Keratinocyte (primary cell): ENCODE measurements around the gene TSC22D2. TPM values are rescaled to one million over a fixed set of nuclear protein-coding genes. Genes with fewer than 3 reads are reported as not detected.

ENCODE experiments used
- DNase-seq: peaks from one replicate; pipeline ENCODE4 v3.0.0-alpha.2; 2011; ENCODE audit warnings: low read depth, missing footprints, low spot score
- FAIRE-seq: peaks from 2 replicates; lab custom pipeline; 2011; peaks lifted over from hg19 to GRCh38; lab: Jason Lieb, UNC
- H2AFZ ChIP-seq: 2 replicates; pipeline ENCODE4 v1.6.0; 2012; ENCODE audit warnings: low read length, control low read depth, inconsistent platforms; ENCODE audit not compliant: control insufficient read depth
- H3K27ac ChIP-seq: 2 replicates; pipeline ENCODE4 v1.5.1; 2011; ENCODE audit warnings: low read length; ENCODE audit not compliant: control insufficient read depth, insufficient read depth
- H3K27me3 ChIP-seq: 3 replicates; pipeline ENCODE4 v1.6.0; 2011; ENCODE audit warnings: low read length; ENCODE audit not compliant: control insufficient read depth, insufficient read depth; ENCODE audit errors: extremely low read depth
- H3K36me3 ChIP-seq, 2 experiments: 2 replicates in 1 of 2; 3 replicates in 1 of 2; pipeline ENCODE4 v1.5.1; 2011; ENCODE audit warnings: low read length in 2 of 2, mild to moderate bottlenecking in 1 of 2; ENCODE audit not compliant: control insufficient read depth in 2 of 2, insufficient read depth in 2 of 2; ENCODE audit errors: extremely low read depth in 1 of 2
- H3K4me1 ChIP-seq: 3 replicates; pipeline ENCODE4 v1.5.1; 2011; ENCODE audit warnings: low read length; ENCODE audit not compliant: control insufficient read depth, insufficient read depth; ENCODE audit errors: extremely low read depth
- H3K4me2 ChIP-seq: 3 replicates; pipeline ENCODE4 v1.6.0; 2011; ENCODE audit warnings: low read depth, low read length; ENCODE audit not compliant: control insufficient read depth, insufficient read depth; ENCODE audit errors: extremely low read depth
- H3K4me3 ChIP-seq, 3 experiments: fragments of 200-600 bp in 1 of 3; sonication (generic) in 1 of 3; 2 replicates in 2 of 3; 3 replicates in 1 of 3; pipeline ENCODE4 v1.5.1; 2011 to 2016; ENCODE audit warnings: low read length in 3 of 3, mild to moderate bottlenecking in 3 of 3, control low read depth in 2 of 3, inconsistent platforms in 1 of 3, low read depth in 1 of 3, mixed read lengths in 1 of 3, mixed run types in 1 of 3, moderate library complexity in 1 of 3; ENCODE audit not compliant: control insufficient read depth in 2 of 3, insufficient read depth in 2 of 3; ENCODE audit errors: extremely low read depth in 1 of 3
- H3K79me2 ChIP-seq: 2 replicates; pipeline ENCODE4 v1.6.0; 2012; ENCODE audit warnings: low read length; ENCODE audit not compliant: control insufficient read depth, insufficient read depth
- H3K9ac ChIP-seq: 3 replicates; pipeline ENCODE4 v1.6.0; 2011; ENCODE audit warnings: low read length; ENCODE audit not compliant: control insufficient read depth, insufficient read depth; ENCODE audit errors: extremely low read depth
- H3K9me1 ChIP-seq: 3 replicates; pipeline ENCODE4 v1.6.0; 2011; ENCODE audit warnings: low read length; ENCODE audit not compliant: control insufficient read depth, insufficient read depth; ENCODE audit errors: extremely low read depth
- H3K9me3 ChIP-seq: 2 replicates; pipeline ENCODE4 v1.5.1; 2012; ENCODE audit warnings: low read depth, low read length; ENCODE audit not compliant: control insufficient read depth
- H4K20me1 ChIP-seq: 3 replicates; pipeline ENCODE4 v1.6.0; 2011; ENCODE audit warnings: low read length; ENCODE audit not compliant: control insufficient read depth, insufficient read depth; ENCODE audit errors: extremely low read depth
- CTCF ChIP-seq, 3 experiments: IDR thresholded peaks in 1 of 3; conservative IDR thresholded peaks in 1 of 3; optimal IDR thresholded peaks in 1 of 3; 2 replicates in 2 of 3; 3 replicates in 1 of 3; pipeline versions ENCODE3 to v1.5.1; 2011; ENCODE audit warnings: low read length in 3 of 3, mild to moderate bottlenecking in 3 of 3, moderate library complexity in 2 of 3, control low read depth in 1 of 3, inconsistent platforms in 1 of 3; ENCODE audit not compliant: insufficient read depth in 2 of 3; ENCODE audit errors: extremely low read depth in 1 of 3
- EZH2 ChIP-seq: IDR thresholded peaks from one replicate; pipeline ENCODE4 v1.6.1; 2012; ENCODE audit warnings: inconsistent platforms, mild to moderate bottlenecking, low read length, moderate library complexity
- dilution Hi-C: fragments of 300-500 bp; cut with MboI; formaldehyde crosslinking; loops from one replicate; pipeline ENCODE4 v1.7.0; 2020; ENCODE audit warnings: low sequenced_read_pairs; ENCODE audit not compliant: extremely low pct_ligation_motif_present
- polyA plus RNA-seq, 5 experiments: library from polyadenylated mRNA; depleted of rRNA in 3 of 5; stranded (reverse) in 3 of 5; stranded (forward) in 1 of 5; unstranded in 1 of 5; fragments of >200 nt; gene quantifications; 1 replicate in 1 of 5; 2 replicates in 3 of 5; 3 replicates in 1 of 5; pipeline versions ENCODE4 v1.2.1 to v1.2.3, GENCODE V29; 2011 to 2012; ENCODE audit warnings: missing spikeins in 2 of 5, low read depth in 1 of 5, low replicate concordance in 1 of 5

TSC22D2 gene
- polyA plus RNA-seq, 1 donor (not counting 4 experiments of a cell fraction or from before 2014, with no cell fraction given): 22.3 TPM

GRCh38 chr3:150363420-150363819 is 44.7 kb upstream of the TSC22D2 start:
- H4K20me1 ChIP-seq: no peaks in the 10 kb centered on the region
- dilution Hi-C loops: no loop called here

DNA sequence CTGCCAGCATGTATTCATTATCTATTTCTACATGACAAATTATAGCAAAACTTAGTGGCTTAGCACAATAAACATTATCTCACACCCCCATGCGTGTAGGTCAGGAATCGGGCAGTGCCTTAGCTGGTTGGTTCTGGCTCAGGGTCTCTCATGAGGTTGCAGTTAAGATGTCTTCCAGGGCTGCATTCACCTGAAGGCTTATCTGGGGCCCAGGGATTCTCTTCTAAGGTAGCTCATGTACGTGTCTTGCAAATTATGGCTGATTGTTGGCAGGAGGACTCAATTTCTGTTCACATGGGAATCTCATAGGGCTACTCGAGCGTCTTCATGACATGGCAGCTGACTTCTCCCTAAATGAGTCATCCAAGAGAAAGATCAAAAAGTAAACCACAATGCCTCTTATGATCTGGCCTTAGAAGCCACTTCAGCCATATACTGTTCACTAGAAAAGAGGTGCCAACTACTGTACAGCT is 42.9 kb upstream of the TSC22D2 start:
- H3K9me1 ChIP-seq: no peaks in the 10 kb centered on the region
- TF ChIP-seq CTCF (optimal IDR thresholded peaks at IDR 0.05 in 1 of 3, IDR thresholded peaks at IDR 0.05 in 1 of 3, conservative IDR thresholded peaks at IDR 0.05 in 1 of 3; ENCODE audit: extremely low read depth in 1 of 3, insufficient read depth in 2 of 3, low read length in 3 of 3) (no peak), EZH2 (no peak)
- peak overlapping the region; percentile 17 for H3K4me2 ChIP-seq
- no peaks in the 10 kb centered on the region for H3K79me2 ChIP-seq
- FAIRE-seq (peak; percentile 55), DNase-seq (peak; percentile 42)
- H3K9me3 ChIP-seq: no peaks in the 10 kb centered on the region
- H3K27ac ChIP-seq: peak overlapping the region; percentile 39
- no peak overlapping the region for H3K4me3 ChIP-seq
- dilution Hi-C loops: no loop called here
- H2AFZ ChIP-seq: peak overlapping the region; percentile 60
- H3K36me3 ChIP-seq: no peaks in the 10 kb centered on the region
- no peak overlapping the region for H3K9ac ChIP-seq
- peaks cover 35% of the 10 kb centered on the region for H3K4me1 ChIP-seq
- H3K27me3 ChIP-seq: no peaks in the 10 kb centered on the region
- H4K20me1 ChIP-seq: no peaks in the 10 kb centered on the region

More at GRCh38 chr3:150363420-150363819, 44.7 kb upstream of the TSC22D2 start:
- no peak overlapping the region for H2AFZ ChIP-seq
- no peak overlapping the region for H3K4me2 ChIP-seq
- H3K4me3 ChIP-seq: no peak overlapping the region
- FAIRE-seq (no peak), DNase-seq (no peak)
- TF ChIP-seq CTCF (optimal IDR thresholded peaks at IDR 0.05 in 1 of 3, IDR thresholded peaks at IDR 0.05 in 1 of 3, conservative IDR thresholded peaks at IDR 0.05 in 1 of 3; ENCODE audit: extremely low read depth in 1 of 3, insufficient read depth in 2 of 3, low read length in 3 of 3) (no peak), EZH2 (no peak)
- H3K4me1 ChIP-seq: peaks cover 27% of the 10 kb centered on the region
- H3K27me3 ChIP-seq: no peaks in the 10 kb centered on the region
- no peaks in the 10 kb centered on the region for H3K79me2 ChIP-seq
- H3K36me3 ChIP-seq: no peaks in the 10 kb centered on the region
- H3K27ac ChIP-seq: peak overlapping the region; percentile 58
- H3K9ac ChIP-seq: no peak overlapping the region
- H3K9me3 ChIP-seq: no peaks in the 10 kb centered on the region
- H3K9me1 ChIP-seq: no peaks in the 10 kb centered on the region
